ENCODE measurements around the gene CR1.
"Not testable (repeated sequence)": the region's sequence is repeated elsewhere in the genome, so short reads cannot be mapped to it uniquely, and the experiment has no call there.

CR1 gene

GRCh38 chr1:207581496-207582153 is 85.7 kb downstream of the CR1 start:
- DNase-seq (ENCODE audit: low read depth in 2 of 2), result no peak

- DNase-seq (ENCODE audit: low read depth in 2 of 2), result not testable (repeated sequence)
Observed at GRCh38 chr1:207589506-207589905, 93.5 kb downstream of the CR1 start.

GRCh38 chr1:207591205-207591604 is 95.2 kb downstream of the CR1 start:
- not testable (repeated sequence) for DNase-seq (ENCODE audit: low read depth in 2 of 2)

GRCh38 chr1:207594095-207594494 is 98.1 kb downstream of the CR1 start:
- DNase-seq (ENCODE audit: low read depth in 2 of 2), result not testable (repeated sequence)

- DNase-seq (ENCODE audit: low read depth in 2 of 2), result no peak
Observed at GRCh38 chr1:207603777-207604176, 107.8 kb downstream of the CR1 start.

- DNase-seq (ENCODE audit: low read depth in 2 of 2), result no peak
Observed at GRCh38 chr1:207605444-207606361, 109.7 kb downstream of the CR1 start.

- DNase-seq (ENCODE audit: low read depth in 2 of 2), result no peak
Observed at GRCh38 chr1:207606362-207606755, 110.4 kb downstream of the CR1 start.

- no peak for DNase-seq (ENCODE audit: low read depth in 2 of 2)
Observed at GRCh38 chr1:207612762-207613161, 116.8 kb downstream of the CR1 start.

GRCh38 chr1:207619871-207620542 is 124.0 kb downstream of the CR1 start:
- no peak for DNase-seq (ENCODE audit: low read depth in 2 of 2)

- DNase-seq (ENCODE audit: low read depth in 2 of 2), result no peak
Observed at GRCh38 chr1:207620543-207620893, 124.6 kb downstream of the CR1 start.

GRCh38 chr1:207625504-207626071 is 129.6 kb downstream of the CR1 start:
- DNase-seq (ENCODE audit: low read depth in 2 of 2), result not testable (repeated sequence)

- DNase-seq (ENCODE audit: low read depth in 2 of 2), result no peak
Observed at GRCh38 chr1:207626972-207627337, 131.0 kb downstream of the CR1 start.

GRCh38 chr1:207627496-207627895 is 131.5 kb downstream of the CR1 start:
- DNase-seq (ENCODE audit: low read depth in 2 of 2), result no peak

GRCh38 chr1:207628776-207629175 is 132.8 kb downstream of the CR1 start:
- no peak for DNase-seq (ENCODE audit: low read depth in 2 of 2)

- DNase-seq (ENCODE audit: low read depth in 2 of 2), result no peak
Observed at GRCh38 chr1:207631137-207631536, 135.2 kb downstream of the CR1 start.

- no peak for DNase-seq (ENCODE audit: low read depth in 2 of 2)
Observed at GRCh38 chr1:207633226-207633625, 137.3 kb downstream of the CR1 start.

- not testable (repeated sequence) for DNase-seq (ENCODE audit: low read depth in 2 of 2)
Observed at GRCh38 chr1:207633699-207634289, 137.8 kb downstream of the CR1 start.

GRCh38 chr1:207634293-207634692 is 138.3 kb downstream of the CR1 start:
- not testable (repeated sequence) for DNase-seq (ENCODE audit: low read depth in 2 of 2)

GRCh38 chr1:207635569-207636186 is 139.7 kb downstream of the CR1 start:
- DNase-seq (ENCODE audit: low read depth in 2 of 2), result not testable (repeated sequence)

GRCh38 chr1:207638487-207639145 is 142.7 kb downstream of the CR1 start:
- not testable (repeated sequence) for DNase-seq (ENCODE audit: low read depth in 2 of 2)

GRCh38 chr1:207639362-207639761 is 143.4 kb downstream of the CR1 start:
- DNase-seq (ENCODE audit: low read depth in 2 of 2), result not testable (repeated sequence)
